Inflammatory macrophage treated with lipopolysaccharide for 1 hour (primary cell): ENCODE results near the gene UBA6.
A peak's percentile ranks its signal among the peaks of the same experiment; 100 is the strongest.
"Not testable (repeated sequence)": the region's sequence is repeated elsewhere in the genome, so short reads cannot be mapped to it uniquely, and the experiment has no call there.

Experiments
- DNase-seq, 2 donors: peaks; one replicate each; pipeline ENCODE4 v3.0.0-alpha.2; 2020 to 2022

The UBA6 gene

GRCh38 chr4:67659065-67659464 is 41.9 kb downstream of the UBA6 start:
- no peak for DNase-seq

DNA sequence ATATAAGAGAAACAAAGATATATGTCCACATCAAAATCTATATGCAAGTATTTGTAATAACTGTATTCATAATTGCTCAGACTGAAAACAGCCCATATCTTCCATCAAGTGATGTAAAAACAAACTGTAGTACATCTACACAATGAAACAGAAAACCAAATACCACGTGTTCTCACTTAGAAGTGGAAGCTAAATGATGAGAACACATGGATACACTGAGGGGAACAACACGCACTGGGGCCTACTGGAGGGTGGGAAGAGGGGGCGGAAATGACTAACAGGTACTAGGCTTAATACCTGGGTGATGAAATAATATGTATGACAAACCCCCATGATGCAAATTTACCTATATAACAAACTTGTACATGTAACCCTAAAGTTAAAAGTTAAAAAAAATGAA is 42.7 kb downstream of the UBA6 start:
- DNase-seq: no peak

- DNase-seq: no peak
These were observed 49.4 kb downstream of the UBA6 start for GRCh38 chr4:67651536-67651935.

DNA sequence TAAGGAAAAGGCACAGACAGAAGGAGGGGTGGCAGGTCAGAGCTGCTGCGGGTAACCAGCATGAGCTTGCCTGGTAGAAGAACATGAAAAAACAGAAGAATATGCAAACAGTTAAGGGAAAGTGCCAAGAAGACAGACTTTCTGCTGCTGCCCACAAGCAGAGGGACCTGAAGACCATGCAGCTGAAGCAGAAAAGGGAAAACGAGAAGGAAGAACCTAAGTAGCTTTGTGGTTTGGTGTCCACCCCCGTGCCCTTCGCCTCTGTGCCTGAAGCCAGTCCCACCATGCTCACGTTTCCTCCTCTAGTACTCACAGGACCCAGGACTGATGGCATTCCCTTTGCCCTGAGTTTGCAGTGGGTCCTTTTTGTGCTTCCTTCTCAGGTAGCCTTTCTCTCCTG is 62.8 kb downstream of the UBA6 start:
- peak; percentile 20 to 23 for DNase-seq

DNA sequence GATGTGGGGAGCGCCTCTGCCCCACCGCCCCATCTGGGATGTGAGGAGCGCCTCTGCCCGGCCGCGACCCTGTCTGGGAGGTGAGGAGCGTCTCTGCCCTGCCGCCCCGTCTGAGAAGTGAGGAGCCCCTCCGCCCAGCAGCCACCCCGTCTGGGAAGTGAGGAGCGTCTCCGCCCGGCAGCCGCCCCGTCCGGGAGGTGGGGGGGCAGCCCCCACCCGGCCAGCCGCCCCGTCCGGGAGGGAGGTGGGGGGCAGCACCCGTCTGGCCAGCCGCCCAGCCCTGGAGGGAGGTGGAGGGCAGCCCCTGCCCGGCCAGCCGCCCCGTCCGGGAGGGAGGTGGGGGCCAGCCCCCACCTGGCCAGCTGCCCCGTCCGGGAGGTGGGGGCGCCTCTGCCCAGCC is 64.0 kb downstream of the UBA6 start:
- DNase-seq: not testable (repeated sequence)

DNA sequence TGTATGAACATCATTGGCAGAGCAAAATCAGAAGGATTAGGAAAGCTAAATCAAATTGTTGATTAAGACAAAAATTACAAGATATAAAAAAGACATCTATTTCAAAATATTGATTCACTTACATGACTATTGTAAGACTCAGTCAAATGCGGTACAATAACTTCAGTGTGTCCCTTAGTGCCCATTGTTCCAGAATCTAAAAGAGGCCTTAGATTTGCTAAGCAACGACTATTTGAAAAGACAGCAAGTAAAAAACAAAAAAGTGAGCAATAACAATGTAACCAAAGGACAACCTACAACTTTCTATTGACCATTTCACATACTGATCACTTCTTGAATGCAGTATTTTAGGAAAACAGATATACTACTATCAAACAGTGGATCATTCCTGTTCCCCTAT is 65.6 kb downstream of the UBA6 start:
- DNase-seq: no peak

DNA sequence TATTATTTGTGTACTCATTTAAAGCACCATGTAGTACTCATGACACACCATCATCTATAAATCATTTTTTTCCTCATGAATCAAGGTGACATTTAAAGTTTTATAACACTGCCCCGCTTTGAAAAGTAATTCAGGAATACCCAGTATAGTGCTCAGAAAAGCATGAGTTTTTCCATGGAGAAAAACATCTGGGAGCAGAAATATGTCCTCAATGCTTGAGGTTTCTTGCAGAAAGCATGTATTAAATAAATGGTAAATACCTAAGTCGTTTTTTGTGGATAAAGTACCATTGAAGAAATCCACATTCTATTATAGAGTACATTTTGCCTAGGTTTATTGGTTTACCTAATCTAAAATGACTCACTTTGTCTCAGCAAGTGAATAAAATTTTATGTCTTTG is 66.2 kb downstream of the UBA6 start:
- DNase-seq: no peak

GRCh38 chr4:67632492-67632891 is 68.5 kb downstream of the UBA6 start:
- DNase-seq: peak; percentile 10 to 38

GRCh38 chr4:67624939-67625338 is 76.0 kb downstream of the UBA6 start:
- DNase-seq: no peak

DNA sequence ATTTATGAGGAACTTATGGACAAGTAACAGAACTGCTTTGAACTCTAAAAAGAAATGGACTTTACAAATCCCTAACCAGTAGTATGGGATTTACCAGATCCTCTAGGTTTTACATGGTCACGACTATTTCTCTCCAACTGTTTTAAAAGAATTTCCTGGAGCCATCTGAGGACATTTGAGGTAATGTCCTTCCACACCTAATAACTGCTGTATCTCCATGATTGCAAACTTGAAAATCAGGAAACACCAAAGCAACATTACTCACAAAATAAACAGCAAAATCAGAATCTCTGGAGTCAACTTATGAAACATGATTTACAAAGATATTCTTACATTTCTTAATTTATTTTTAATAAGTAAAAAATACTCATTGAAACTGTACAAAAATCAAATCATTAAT is 84.5 kb downstream of the UBA6 start:
- no peak for DNase-seq

DNA sequence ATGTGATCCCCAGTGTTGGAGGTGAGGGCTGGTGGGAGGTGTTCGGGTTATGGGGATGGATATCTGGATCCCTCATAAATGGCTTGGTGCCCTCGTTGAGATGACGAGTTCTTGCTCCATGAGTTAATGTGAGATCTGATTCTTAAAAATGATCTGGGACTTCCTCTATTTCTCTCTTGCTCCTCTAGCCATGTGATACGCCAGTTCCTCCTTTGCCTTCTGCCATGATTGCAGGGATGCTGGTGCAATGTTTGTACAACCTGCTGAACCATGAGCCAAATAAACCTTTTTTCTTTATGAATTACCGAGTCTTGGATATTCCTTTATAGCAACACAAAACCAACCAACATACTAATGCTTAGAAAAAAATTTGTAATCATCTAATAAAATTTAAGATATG is 85.8 kb downstream of the UBA6 start:
- DNase-seq: peak in 1 of 2 donors; percentile 8

DNA sequence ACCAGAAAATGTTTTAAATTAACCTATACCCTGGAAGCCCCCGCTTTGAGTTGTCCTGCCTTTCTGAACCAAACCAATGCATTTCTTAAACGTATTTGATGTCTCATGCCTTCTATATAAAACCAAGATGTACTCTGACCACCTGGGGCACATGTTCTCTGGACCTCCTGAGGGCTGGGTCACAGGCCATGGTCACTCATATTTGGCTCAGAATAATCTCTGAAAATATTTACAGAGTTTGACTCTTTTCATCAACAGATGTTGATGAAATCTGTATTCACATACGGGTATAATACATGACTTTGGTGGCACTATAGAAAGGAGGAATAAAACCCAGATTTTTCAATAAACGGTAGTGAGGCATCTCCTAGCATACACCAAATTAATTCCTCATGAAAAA is 86.8 kb downstream of the UBA6 start:
- no peak for DNase-seq

DNA sequence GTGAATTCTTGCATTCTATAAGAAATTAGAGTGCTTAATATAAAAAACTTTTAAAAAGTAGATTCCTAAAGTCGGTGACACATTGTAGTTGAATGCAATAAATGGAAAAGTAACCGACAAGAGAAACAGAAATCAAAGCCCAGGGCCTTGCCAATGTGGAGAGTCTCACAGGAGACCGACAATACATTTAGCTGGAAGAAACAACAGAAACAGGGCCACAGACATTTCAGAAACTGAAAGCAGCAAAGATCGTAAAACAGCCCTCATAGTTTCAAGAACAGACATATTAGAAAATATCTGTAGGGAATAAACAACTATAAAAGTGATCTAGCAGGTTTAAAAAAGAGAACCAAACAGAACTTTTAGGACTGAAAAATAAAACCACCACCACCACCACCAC is 92.9 kb downstream of the UBA6 start:
- no peak for DNase-seq

- DNase-seq: no peak
These were observed 96.2 kb downstream of the UBA6 start for GRCh38 chr4:67604749-67605148.

GRCh38 chr4:67604029-67604381 is 97.0 kb downstream of the UBA6 start:
- no peak for DNase-seq

DNA sequence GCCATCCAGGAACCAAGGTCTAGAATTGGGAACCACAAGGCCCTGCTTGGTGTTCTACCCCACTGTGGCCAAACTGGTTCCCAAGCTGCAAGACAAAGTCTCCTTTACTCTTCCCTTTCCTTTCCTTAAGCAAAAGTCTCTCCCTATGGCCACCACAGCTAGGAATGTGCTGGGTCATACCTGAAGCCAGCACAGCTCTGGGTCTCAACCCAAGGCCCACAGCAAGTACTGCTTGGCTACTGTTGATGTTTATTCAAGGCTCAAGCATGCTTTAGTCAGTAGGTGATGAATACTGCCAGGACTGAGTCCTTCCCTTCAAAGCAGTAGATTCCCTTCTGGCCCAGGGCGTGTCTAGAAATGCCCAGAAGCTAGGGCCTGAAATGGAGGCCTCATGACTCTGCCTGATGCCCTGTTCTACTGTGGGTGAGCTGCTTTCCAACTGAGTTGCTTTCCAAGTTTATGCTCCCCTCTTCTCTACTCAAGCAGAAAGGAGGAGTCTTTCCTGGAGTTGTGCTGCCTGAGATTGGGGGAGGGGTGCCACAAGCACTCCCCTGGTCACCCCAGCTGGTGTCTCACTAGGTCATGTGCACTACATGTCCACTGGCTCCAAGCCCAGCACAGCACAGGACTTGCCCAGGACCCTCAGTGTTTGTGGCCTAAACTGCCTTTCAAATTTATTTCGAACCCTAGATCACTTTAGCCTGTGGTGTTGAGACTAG is 97.5 kb downstream of the UBA6 start:
- DNase-seq: no peak

DNA sequence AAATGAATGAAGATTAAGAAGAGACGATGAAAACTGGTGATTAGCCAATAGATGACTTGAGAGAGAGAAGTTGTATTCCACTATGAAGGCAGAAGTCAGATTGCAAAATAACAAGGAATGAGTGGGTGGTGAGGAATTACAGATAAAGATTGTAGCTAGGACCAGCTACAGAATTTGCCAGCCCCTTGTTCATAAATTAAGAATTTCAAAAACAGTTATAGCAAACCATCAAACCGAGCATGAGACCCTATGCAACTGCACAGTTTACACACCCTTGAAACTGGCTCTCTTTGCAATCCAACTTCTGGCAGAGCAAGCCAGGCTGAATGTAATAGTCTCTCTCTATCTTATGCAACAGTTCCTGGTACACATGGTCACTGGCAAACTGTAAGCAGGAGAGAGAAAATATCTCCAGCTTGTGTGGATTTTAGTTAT is 107.2 kb downstream of the UBA6 start:
- DNase-seq: peak; percentile 63 to 80

DNA sequence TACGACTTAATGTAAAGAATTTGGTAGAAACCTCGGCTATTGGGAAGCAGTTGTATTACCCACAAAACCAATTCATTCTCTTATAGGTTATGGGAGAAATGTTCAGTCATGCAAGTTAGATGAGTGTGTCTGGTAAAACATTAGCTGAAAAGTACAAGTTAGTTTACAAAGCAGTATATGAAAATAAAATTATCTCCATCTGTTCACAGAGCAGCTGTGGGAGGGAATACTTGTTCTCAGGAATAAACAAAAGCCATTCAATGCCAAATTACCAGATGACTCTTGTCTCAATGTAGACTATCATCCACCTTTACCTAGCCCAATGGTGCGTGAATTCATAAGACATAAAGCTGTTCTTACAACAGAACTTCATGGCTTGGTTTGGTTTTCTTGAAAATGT is 113.8 kb downstream of the UBA6 start:
- DNase-seq: no peak

DNA sequence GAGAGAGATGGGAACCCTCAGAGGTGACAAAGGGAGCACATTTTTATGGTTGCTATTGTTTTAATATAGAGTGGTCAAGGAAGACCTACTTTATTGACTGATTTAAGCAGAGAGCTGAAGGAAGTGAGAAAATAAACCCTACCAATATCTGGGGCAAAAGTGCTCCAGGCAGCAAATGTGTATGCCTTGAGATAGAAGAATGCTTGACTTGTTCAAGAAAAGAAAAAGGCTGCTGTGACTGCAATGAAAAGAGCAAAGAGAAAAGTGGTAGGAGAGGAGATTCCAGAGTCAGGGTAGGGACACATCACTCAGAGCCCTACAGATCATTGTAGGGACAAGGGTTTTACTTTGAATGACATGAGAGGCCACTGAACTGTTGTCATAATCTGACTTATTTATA is 116.5 kb downstream of the UBA6 start:
- no peak for DNase-seq

GRCh38 chr4:67581913-67582312 is 119.0 kb downstream of the UBA6 start:
- DNase-seq: no peak

- peak; percentile 67 to 70 for DNase-seq
These were observed 119.6 kb downstream of the UBA6 start for GRCh38 chr4:67581208-67581857.

- no peak for DNase-seq
These were observed 120.4 kb downstream of the UBA6 start for GRCh38 chr4:67580577-67580976.

DNA sequence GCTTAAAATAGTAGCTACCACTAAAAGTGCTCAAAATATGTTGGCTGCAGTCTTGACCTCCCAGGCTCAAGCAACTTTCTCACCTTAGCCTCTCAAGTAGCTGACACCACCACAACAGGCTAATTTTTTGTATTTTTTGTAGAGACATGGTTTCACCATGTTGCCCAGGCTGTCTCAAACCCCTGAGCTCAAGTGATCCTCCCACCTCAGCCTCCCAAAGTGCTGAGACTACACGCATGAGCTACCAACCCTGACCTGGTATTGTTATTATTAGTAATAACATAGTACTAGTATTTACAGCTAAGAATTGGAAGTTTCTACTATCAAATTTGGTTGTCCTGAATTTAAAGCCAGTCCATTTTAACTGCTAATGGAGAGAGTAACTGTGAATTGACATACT is 124.4 kb downstream of the UBA6 start:
- no peak for DNase-seq

- DNase-seq: no peak
These were observed 124.9 kb downstream of the UBA6 start for GRCh38 chr4:67576059-67576466.
